Renal pelvis (tissue), 4 donors: Measurements from ENCODE around the gene FAM47E. TPM values are rescaled to one million over a fixed set of nuclear protein-coding genes. Genes with fewer than 3 reads are reported as not detected.
A peak's percentile ranks its signal among the peaks of the same experiment; 100 is the strongest.
"Not testable (repeated sequence)": the region's sequence is repeated elsewhere in the genome, so short reads cannot be mapped to it uniquely, and the experiment has no call there.

Experiments
- DNase-seq: peaks from one replicate; pipeline ENCODE4 v3.0.0-alpha.2; 2013
- polyA plus RNA-seq, 3 donors: library from polyadenylated mRNA; unstranded; fragments of 120-200 nt; gene quantifications; one replicate each; pipeline ENCODE4 v1.2.1, GENCODE V29; 2013; ENCODE audit not compliant: insufficient read length in 3 of 3

Gene FAM47E
- polyA plus RNA-seq, 3 donors: 6.6 to 10.4 (median 9.3) TPM

- DNase-seq: no peak
These were observed 32.0 kb upstream of the FAM47E start for GRCh38 chr4:76219299-76220055.

DNA sequence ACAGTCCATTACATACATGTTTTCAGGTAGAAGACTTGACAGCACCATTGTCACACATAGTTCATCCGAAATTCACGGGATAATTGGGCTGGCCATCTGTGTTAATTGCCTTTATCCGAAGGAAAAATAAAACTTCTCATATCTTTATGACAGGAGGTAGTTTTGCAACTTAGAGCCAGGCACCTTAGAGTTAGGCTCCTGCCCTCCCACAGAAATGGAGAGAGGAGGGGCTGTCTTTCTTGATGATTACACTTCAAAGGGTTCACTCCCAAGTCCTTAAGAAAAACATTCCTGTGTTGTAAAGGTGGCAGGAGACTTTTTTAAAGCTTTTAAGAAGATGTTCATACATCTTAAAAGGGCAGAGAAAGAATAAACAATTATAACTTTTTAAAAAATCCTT, 27.4 kb upstream of the FAM47E start:
- no peak for DNase-seq

DNA sequence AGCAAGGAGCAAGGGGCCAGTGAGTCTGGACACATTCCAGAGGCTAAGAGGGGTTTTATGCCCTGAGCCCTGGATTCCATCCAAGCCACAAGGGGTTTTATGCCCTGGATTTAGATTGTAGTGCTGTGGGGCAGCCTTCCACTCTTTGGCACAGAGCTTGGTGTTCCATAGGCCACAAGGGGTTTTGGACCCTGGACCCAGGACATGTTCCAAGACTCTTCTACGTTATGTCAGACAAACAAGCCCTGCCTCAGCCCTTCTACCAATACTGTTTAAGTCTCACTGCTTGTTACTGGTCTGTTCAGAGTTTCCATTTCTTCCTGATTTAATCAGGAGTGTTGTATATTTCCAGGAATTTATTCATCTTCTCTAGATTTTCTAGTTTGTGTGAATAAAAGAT, 25.1 kb upstream of the FAM47E start:
- no peak for DNase-seq

DNA sequence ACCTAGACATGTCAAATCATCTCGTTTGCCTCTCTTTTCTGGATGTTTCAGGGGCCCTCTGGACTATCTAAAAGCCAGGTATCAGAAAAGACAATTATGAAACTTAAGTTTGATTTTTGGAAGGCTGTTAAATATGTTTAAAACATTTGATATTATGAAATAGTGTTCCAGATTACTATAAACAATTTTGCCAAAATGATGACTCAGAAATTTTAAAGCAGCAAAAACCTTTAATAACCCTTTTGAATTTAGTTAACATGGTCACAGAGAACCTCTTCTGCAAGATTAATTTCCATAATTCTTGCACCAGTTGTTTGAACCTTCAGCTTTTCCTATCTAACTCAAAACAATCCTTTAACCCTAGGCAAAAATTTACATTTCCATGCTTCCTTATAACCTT, 18.8 kb upstream of the FAM47E start:
- DNase-seq: no peak

DNA sequence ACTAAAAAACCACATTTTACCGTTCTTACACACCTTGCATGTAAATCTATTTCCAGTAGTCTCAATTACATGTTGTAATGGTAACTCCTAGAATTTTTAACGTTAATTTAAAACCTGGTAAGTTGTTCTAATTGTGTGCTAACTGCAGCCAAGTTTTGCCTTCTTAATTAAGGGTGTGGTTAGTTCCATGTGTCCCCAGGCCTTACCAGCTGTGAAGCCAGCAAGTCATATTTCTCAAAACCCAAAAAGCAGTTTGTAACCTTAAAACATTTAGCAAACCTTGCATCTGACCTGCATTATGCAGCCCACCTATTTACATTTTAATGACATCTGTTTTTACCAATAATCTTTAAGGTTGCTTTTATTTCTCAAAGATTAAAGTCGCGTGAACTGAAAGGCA, 18.4 kb upstream of the FAM47E start:
- DNase-seq: no peak

GRCh38 chr4:76233529-76233928, 18.0 kb upstream of the FAM47E start:
- DNase-seq: no peak

- DNase-seq: no peak
These were observed 17.4 kb upstream of the FAM47E start for GRCh38 chr4:76233967-76234678.

DNA sequence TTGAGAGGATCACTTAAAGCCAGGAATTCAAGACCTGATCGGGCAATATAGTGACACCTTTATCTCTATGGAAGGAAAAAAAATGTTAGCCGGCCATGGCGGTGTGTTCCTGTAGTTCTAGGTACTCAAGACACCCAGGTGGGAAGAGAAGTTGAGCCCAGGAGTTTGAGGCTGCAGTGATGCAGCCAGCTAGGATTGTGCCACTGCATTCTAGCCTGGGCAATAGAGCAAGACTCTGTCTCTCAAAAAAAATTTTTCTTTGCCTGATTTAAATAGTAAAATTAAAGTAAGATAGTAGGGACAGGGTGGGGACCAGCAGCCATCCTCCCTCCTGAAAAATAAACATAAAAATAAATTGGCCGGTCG, 16.9 kb upstream of the FAM47E start:
- DNase-seq: no peak

DNA sequence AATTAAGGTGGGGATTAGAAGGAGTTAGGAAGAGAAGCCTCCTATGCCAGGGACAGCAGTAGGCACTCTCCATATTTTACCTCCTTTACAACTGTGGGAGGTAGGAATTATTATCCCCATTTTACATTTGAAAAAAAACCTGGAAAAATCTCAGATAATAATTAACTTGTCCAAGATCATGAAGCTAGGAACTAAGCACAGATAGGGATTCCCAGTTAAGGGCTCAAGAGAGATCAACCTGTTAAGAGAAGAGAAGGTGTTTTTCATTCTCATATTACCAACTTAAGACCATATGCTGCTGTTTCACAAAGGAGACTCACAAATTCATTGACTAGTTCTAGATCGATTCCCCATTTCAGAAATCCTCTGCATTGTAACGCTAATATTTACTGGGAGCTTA, 16.1 kb upstream of the FAM47E start:
- no peak for DNase-seq

DNA sequence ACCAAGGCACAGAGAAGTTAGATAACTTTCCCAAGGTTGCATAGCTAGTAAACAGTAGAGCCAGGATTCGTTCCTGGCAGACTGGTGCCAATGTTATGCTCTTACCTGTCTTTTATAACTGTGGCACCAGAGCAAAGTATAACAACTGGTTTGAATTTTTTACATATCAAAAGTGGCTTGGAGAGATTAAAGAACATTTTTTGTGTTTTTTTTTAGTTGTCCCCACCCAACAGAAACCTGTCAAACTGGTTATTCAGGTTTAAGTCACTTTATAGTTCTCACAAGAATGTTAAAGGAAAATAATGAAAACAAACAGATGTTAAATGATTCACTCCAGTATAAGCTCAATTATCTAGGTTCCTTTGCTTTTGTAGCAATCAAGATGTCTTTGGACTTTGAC, 15.6 kb upstream of the FAM47E start:
- DNase-seq: peak; percentile 47

- no peak for DNase-seq
These were observed 13.3 kb upstream of the FAM47E start for GRCh38 chr4:76238236-76238635.

DNA sequence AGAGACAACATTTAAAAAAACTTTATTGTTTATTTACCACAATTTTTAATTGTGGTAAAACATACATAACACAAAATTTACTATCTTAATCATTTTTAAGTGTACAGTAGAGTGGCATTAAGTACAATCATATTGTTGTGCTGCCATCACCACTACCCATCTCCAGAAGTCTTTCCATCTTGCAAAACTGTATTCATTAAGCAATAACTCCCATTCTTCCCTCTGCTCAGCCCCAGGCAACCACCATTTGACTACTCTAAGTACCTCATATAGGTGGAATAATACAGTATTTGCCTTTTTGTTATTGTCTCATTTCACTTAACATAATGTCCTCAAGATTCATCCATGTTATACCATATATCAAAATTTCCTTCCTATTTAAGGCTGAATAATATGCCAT, 12.8 kb upstream of the FAM47E start:
- no peak for DNase-seq

- no peak for DNase-seq
These were observed 11.3 kb upstream of the FAM47E start for GRCh38 chr4:76240236-76240635.

- DNase-seq: not testable (repeated sequence)
These were observed 7.6 kb upstream of the FAM47E start for GRCh38 chr4:76243877-76244276.

- DNase-seq: no peak
These were observed 5.5 kb upstream of the FAM47E start for GRCh38 chr4:76246025-76246424.

DNA sequence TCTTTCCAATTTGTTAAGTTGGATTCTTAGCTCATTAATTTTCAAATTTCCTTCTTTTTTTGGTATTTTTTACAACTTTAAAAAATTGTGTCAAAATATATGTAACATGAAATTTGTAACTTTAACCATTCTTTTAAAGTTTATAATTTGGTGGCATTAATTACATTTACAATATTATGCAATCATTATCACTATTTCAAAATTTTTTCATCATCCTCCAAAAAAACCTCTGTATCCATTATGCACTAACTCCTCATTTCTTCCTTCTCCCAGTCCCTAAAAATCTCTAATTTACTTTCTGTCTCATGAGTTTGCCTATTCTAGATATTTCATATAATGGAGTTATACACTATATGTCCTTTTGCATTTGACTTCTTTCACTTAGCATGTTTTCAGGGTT, 4.7 kb upstream of the FAM47E start:
- no peak for DNase-seq

GRCh38 chr4:76250962-76251361, 559 bp upstream of the FAM47E start:
- no peak for DNase-seq

GRCh38 chr4:76252271-76252653, 741 bp downstream of the FAM47E start:
- no peak for DNase-seq

- no peak for DNase-seq
These were observed 2.0 kb downstream of the FAM47E start for GRCh38 chr4:76253511-76253910.

DNA sequence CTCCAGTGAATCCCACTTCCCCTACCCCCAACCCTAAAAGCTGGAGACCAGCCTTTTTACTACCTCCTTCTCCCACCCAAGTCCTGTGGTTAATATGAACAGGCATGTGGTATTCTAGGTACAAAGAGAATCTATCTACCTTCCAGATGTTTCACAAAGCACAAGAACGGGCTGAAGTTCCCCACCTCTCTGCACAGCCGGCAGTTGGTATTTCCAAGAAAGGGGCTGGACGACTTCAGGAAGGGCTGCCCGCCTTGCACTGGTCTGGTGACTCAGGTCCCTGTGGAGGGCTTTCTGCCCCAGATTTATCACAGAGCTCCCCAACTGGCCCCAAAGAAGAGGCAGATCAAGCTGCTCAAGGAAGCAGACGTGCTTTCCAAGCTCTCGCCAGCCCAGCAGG, 4.5 kb downstream of the FAM47E start:
- DNase-seq: no peak

DNA sequence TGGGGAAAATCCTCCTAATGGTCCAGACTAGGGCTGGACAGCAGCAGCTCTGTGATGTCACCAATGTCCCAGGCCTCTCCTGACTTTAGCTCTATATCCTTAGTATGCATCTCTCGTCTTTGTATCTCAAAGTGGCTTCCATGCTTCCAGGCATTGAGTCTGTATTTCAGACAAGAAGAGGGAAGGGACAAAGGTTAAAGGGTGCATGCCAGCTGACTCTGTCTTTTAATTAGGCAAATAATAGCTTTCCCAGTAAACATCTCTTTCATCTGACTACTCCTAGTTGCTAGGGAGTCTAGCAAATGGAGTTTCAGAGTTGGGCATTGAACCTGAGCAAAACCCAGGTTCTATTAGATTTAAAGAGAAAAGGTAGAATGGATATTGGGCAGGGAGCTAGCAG, 5.4 kb downstream of the FAM47E start:
- no peak for DNase-seq

- DNase-seq: no peak
These were observed 6.3 kb downstream of the FAM47E start for GRCh38 chr4:76257824-76258223.

DNA sequence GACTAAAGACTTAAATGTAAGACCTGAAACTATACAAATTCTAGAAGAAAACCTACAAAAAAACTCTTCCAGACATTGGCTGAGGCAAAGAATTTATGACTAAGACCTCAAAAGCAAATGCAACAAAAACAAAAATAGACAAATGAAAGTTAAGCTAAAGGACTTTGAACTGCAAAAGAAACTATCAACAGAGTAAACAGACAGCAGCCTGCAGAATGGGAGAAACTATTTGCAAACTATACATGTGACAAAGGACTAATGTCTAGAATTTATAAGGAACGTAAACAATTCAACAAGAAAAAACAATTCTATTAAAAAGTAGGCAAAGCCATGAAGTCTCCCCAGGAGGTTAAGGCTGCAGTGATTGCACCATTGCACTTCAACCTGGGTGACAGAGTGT, 9.1 kb downstream of the FAM47E start:
- no peak for DNase-seq
